ENCODE measurements around the gene FCHSD2. TPM values are rescaled to one million over a fixed set of nuclear protein-coding genes. Genes with fewer than 3 reads are reported as not detected.

The FCHSD2 gene
- total and polyA plus RNA-seq, 2 of the 13 experiments (the other 11 are each of a cell fraction or from before 2014, with no cell fraction given), result 20.5 to 24.8 TPM

DNA sequence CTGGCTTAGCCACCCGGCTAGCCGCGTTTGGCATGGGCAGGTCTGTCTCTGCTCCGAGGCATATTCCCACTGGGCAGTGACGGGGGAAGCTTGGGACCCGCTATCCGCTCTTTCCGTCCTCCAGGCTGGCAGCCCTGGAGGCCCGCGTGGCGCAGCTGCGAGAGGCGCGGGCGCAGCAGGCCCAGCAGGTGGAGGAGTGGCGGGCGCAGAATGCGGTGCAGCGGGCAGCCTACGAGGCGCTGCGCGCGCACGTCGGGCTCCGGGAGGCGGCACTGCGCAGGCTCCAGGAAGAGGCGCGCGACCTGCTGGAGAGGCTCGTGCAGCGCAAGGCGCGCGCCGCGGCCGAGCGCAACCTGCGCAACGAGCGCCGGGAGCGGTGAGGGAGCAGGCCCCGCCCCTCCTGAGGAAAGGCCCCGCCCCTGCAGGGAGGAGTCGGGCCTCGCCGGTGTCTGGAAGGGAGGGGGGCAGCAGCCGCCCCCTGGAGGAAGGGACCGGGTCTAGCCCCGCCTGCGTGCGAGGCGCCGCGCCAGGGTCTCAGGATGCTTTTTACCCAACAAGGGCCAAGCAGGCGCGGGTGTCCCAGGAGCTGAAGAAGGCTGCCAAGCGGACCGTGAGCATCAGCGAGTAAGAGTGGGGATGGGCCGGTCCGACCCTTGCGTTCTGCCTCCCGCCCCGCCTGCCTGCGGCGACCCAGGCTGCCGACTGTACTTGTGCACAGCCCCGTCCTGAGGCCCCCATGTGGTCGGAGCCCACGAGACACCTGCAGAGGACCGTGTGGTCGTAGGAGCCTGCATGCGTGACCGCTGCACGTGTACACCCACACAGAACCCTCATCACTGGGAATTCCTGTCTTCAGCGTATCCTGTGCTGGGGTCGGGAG lies 320.0 kb downstream of the FCHSD2 start (continued):
- TF ChIP-seq, protein P1, sequence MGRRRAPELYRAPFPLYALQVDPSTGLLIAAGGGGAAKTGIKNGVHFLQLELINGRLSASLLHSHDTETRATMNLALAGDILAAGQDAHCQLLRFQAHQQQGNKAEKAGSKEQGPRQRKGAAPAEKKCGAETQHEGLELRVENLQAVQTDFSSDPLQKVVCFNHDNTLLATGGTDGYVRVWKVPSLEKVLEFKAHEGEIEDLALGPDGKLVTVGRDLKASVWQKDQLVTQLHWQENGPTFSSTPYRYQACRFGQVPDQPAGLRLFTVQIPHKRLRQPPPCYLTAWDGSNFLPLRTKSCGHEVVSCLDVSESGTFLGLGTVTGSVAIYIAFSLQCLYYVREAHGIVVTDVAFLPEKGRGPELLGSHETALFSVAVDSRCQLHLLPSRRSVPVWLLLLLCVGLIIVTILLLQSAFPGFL (CRISPR knock-in tag; IDR thresholded peaks at IDR 0.05), result no peak
- no peak for TF ChIP-seq ZNF20 (CRISPR knock-in tag; IDR thresholded peaks at IDR 0.05)
- TF ChIP-seq, protein P2, sequence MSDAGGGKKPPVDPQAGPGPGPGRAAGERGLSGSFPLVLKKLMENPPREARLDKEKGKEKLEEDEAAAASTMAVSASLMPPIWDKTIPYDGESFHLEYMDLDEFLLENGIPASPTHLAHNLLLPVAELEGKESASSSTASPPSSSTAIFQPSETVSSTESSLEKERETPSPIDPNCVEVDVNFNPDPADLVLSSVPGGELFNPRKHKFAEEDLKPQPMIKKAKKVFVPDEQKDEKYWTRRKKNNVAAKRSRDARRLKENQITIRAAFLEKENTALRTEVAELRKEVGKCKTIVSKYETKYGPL (CRISPR knock-in tag; IDR thresholded peaks at IDR 0.05), result no peak
- TF ChIP-seq NR2F2 (IDR thresholded peaks at IDR 0.05; ENCODE audit: borderline replicate concordance, low read depth), result no peak
- TF ChIP-seq ZFP36L1 (CRISPR knock-in tag; IDR thresholded peaks at IDR 0.05), result no peak
- TF ChIP-seq KDM2A (CRISPR knock-in tag; IDR thresholded peaks at IDR 0.05; ENCODE audit: borderline replicate concordance, low read depth), result peak; percentile 69; the same call in 1 of the 2 replicates
- TF ChIP-seq RAD21 (CRISPR knock-in tag; IDR thresholded peaks at IDR 0.05), result peak; percentile 19; the same call in 1 of the 2 replicates
- TF ChIP-seq HMGA1 (CRISPR knock-in tag; conservative IDR thresholded peaks at IDR 0.05), result no peak
- TF ChIP-seq, protein P3, sequence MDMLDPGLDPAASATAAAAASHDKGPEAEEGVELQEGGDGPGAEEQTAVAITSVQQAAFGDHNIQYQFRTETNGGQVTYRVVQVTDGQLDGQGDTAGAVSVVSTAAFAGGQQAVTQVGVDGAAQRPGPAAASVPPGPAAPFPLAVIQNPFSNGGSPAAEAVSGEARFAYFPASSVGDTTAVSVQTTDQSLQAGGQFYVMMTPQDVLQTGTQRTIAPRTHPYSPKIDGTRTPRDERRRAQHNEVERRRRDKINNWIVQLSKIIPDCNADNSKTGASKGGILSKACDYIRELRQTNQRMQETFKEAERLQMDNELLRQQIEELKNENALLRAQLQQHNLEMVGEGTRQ (IDR thresholded peaks at IDR 0.05; ENCODE audit: low read depth, low read length), result no peak
- TF ChIP-seq, protein P3 (CRISPR knock-in tag; IDR thresholded peaks at IDR 0.05; ENCODE audit: borderline replicate concordance), result no peak
- no peak for TF ChIP-seq TEAD3 (CRISPR knock-in tag; optimal IDR thresholded peaks at IDR 0.05; ENCODE audit: borderline replicate concordance)
- TF ChIP-seq PHF8 (CRISPR knock-in tag; IDR thresholded peaks at IDR 0.05), result peak; percentile 49; the same call in 1 of the 2 replicates
- no peak for TF ChIP-seq ZNF292 (CRISPR knock-in tag; IDR thresholded peaks at IDR 0.05; ENCODE audit: borderline replicate concordance, low read depth)
- no peak for TF ChIP-seq ZNF460 (CRISPR knock-in tag; IDR thresholded peaks at IDR 0.05; ENCODE audit: borderline replicate concordance)
- no peak for TF ChIP-seq ZNF224 (CRISPR knock-in tag; IDR thresholded peaks at IDR 0.05)
- no peak for TF ChIP-seq FOXA3 (CRISPR knock-in tag; IDR thresholded peaks at IDR 0.05)
- TF ChIP-seq KAT8 (CRISPR knock-in tag; IDR thresholded peaks at IDR 0.05), result no peak
- TF ChIP-seq ZNF160 (CRISPR knock-in tag; IDR thresholded peaks at IDR 0.05), result no peak
- TF ChIP-seq KLF13 (CRISPR knock-in tag; IDR thresholded peaks at IDR 0.05), result no peak
- no peak for TF ChIP-seq ZNF546 (CRISPR knock-in tag; conservative IDR thresholded peaks at IDR 0.05)
- TF ChIP-seq MEIS1 (CRISPR knock-in tag; IDR thresholded peaks at IDR 0.05; ENCODE audit: borderline replicate concordance), result no peak
- TF ChIP-seq YEATS4 (CRISPR knock-in tag; IDR thresholded peaks at IDR 0.05; ENCODE audit: borderline replicate concordance), result 0 out of 2 replicates have a peak, but pooled peaks have one; percentile 30
- no peak for TF ChIP-seq THYN1 (CRISPR knock-in tag; IDR thresholded peaks at IDR 0.05; ENCODE audit: borderline replicate concordance, low read depth)
- TF ChIP-seq, protein P4, sequence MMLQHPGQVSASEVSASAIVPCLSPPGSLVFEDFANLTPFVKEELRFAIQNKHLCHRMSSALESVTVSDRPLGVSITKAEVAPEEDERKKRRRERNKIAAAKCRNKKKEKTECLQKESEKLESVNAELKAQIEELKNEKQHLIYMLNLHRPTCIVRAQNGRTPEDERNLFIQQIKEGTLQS (CRISPR knock-in tag; IDR thresholded peaks at IDR 0.05), result 0 out of 2 replicates have a peak, but pooled peaks have one; percentile 10
- no peak for TF ChIP-seq MIER3 (CRISPR knock-in tag; IDR thresholded peaks at IDR 0.05; ENCODE audit: borderline replicate concordance)
- TF ChIP-seq NR2F1 (CRISPR knock-in tag; IDR thresholded peaks at IDR 0.05), result no peak
